GM10266 (cell line): ENCODE data around the gene IL5.
"Not testable (repeated sequence)": the region's sequence is repeated elsewhere in the genome, so short reads cannot be mapped to it uniquely, and the experiment has no call there.

ENCODE experiments used
- DNase-seq: peaks from one replicate; pipeline ENCODE4 v3.0.0; 2012; ENCODE audit errors: extremely low spot score
- TF ChIP-seq, protein P1 (sequence below): IDR thresholded peaks from 2 replicates; pipeline ENCODE4 v1.5.1; 2012; ENCODE audit warnings: mild to moderate bottlenecking, low read depth; ENCODE audit not compliant: control insufficient read depth, insufficient read depth; ENCODE audit errors: missing control alignments

The IL5 gene

DNA sequence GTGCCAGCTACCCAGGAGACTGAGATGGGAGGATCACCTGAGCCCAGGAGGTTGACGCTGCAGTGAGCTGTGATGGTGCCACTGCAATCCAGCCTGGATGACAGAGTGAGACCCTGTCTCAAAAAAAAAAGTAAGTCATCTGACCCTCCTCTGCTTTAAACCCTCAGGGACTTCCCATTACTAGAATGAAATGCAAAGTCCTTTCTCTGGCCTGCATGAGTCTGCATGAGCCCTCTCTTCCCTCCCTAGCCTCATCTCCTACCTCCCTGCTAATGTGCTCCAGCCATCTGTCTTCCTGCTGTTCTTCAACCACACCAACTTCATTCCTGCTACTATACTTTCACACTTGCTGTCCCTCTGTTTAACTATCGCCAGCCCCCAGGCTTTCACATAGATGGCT lies 15.3 kb downstream of the IL5 start:
- DNase-seq, result no peak
- TF ChIP-seq, protein P1, sequence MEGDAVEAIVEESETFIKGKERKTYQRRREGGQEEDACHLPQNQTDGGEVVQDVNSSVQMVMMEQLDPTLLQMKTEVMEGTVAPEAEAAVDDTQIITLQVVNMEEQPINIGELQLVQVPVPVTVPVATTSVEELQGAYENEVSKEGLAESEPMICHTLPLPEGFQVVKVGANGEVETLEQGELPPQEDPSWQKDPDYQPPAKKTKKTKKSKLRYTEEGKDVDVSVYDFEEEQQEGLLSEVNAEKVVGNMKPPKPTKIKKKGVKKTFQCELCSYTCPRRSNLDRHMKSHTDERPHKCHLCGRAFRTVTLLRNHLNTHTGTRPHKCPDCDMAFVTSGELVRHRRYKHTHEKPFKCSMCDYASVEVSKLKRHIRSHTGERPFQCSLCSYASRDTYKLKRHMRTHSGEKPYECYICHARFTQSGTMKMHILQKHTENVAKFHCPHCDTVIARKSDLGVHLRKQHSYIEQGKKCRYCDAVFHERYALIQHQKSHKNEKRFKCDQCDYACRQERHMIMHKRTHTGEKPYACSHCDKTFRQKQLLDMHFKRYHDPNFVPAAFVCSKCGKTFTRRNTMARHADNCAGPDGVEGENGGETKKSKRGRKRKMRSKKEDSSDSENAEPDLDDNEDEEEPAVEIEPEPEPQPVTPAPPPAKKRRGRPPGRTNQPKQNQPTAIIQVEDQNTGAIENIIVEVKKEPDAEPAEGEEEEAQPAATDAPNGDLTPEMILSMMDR, result no peak

DNA sequence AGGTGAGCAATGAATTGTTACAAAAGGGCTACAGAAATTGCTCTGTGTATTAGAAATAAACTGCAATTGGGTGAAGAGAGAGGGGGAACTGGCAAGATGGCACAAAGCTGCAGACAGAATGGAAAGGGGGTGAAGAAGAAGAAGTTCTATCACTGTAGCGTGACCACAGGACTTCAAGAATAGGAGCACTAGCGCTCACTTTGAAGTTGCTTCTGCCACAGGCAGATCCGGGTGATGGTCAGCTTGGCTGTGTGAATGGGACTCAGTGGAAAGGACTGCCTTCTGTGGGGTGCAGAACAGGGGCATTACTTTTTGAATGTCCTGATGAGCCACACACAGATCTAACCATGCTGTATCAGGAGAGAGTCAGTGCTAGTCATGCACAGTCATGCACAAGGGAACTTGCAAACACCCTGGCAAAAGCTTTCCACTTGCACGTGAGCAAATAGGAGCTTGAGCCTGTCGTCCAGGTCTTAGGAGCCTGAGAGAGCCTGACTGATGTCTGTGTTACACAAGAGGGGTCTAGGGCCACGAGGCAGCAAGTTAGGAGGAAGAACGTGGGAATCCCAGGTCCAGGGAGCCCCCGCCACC lies 16.3 kb downstream of the IL5 start:
- no peak for DNase-seq
- TF ChIP-seq, protein P1, result no peak

DNA sequence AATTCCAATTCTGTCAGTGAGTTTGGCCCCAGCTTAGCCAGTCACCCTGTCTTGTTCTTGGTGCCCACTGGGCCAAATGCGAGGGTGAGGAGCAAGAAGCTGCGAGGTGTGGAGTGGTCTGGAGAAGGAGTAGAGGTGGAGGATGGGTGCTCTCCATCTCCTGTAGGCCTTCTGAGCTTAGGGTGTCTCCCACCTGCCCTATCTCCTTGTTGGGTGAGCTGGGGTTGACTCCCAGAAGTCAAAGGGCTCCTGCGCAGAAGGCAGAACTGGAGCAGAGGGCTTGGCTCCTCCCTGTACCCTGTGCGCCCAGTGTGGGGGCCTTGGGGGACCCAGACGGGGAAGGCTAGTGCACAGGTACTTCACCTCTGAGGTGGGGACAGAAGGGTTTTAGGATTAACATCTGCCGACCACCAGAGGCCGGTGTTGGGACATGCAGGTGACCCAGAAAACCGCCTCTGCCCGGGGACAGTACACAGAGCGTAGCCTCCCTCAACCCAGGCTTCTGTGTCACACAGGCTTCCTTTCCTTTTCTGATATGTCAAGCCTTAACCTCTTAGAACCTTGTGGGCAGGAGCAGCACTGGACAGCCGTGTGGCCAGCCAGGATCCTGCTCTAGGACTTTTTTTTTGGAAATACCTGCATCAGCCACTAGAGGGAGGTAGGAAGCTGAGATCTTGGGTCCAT lies 16.9 kb downstream of the IL5 start:
- DNase-seq, result peak; percentile 48

DNA sequence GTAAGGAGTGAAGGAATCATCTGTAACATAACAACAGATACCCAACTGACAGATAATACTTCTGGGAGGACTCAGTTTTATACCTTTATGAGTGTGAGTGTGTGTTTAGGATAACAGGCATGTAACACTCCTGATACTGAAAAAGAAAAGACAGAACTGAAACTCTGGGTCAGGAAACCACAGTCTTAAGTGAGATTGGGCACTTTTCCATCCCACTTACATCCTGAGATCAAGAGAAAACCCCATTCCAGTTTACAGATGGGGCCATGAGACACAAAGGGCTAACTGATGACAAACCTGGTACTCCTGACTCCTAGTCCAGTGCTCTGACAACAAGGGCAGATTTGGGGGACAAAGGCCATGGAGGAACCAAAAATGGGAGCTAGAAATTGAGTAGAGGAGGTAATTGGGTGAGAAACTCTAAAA lies 18.0 kb downstream of the IL5 start:
- peak; percentile 56 for DNase-seq
- TF ChIP-seq, protein P1, result no peak

More for the DNA sequence above, 16.9 kb downstream of the IL5 start:
- TF ChIP-seq, protein P1, result peak; percentile 61

DNA sequence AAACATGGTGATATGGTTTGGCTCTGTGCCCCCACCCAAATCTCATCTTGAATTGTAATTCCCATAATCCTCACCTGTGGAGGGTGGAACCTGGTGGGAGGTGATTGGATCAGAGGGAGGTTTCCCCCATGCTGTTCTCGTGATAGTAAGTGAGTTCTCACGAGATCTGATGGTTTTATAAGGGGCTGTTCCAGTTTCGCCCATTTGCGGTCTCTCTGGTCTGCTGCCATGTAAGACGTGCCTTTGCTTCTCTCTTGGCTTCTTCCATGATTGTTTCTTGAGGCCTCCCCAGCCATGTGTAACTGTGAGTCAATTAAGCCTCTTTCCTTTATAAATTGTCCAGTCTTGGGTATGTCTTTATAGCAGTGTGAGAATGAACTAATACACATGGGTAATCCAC lies 18.4 kb downstream of the IL5 start:
- DNase-seq, result not testable (repeated sequence)

DNA sequence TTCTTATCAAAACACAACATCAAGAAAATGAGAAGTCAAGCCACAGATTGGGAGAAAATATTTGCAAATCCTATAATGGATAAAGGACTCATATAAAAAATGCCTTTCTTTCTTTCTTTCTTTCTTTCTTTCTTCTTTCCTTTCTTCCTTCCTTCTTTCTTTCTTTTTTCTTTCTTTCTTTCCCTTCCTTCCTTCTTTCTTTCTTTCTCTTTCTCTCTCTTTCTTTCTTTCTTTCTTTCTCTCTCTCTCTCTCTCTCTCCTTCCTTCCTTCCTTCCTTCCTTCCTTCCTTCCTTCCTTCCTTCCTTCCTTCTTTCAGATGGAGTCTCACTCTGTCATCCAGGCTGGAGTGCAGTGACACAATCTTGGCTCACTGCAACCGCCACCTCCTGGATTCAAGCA lies 21.3 kb downstream of the IL5 start:
- DNase-seq, result not testable (repeated sequence)

DNA sequence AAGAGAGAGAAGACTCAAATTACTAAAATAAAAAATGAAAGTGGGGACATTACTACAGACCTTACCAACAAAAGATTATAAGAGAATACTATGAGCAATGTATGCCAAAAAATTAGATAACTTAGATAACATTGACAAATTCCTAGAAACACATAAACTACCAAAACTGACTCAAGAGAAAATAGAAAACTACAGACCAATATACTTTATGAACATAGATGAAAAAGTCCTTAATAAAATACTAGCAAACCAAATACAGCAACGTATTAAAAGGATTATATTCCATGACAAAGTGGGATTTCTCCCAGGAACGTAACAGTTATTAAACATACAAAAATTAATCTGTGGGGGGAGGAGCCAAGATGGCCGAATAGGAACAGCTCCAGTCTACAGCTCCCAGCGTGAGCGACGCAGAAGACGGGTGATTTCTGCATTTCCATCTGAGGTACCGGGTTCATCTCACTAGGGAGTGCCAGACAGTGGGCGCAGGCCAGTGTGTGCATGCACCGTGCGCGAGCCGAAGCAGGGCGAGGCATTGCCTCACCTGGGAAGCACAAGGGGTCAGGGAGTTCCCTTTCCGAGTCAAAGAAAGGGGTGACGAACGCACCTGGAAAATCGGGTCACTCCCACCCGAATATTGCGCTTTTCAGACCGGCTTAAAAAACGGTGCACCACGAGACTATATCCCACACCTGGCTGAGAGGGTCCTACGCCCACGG lies 29.5 kb downstream of the IL5 start:
- DNase-seq, result not testable (repeated sequence)

DNA sequence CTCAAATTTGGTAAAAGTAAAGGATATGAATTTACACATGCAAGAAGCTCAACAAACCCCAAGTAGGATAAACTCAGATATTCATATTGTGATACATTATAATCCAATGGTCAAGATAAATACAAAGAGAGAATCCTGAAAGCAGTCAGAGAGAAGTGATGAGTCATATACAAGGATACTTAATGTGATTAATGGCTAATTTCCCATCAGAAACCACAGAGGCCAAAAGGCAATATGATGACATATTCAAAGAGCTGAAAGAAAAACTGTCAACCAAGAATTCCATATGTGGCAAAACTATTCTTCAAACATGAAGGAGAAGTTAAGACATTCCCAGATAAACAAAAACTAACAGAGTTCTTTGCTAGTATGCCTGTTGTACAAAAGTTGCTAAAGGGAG lies 33.2 kb downstream of the IL5 start:
- no peak for DNase-seq

More for the DNA sequence above, 33.2 kb downstream of the IL5 start:
- TF ChIP-seq, protein P1, result no peak
